HL-60 (cell line): ENCODE data around the gene SPIN1.

Source experiments
- CTCF ChIP-seq: IDR thresholded peaks from one replicate; pipeline ENCODE4 v1.5.1; 2011; ENCODE audit warnings: low read length, control low read depth, inconsistent platforms; ENCODE audit not compliant: insufficient read depth
- GABPA ChIP-seq: IDR thresholded peaks from 2 replicates; pipeline ENCODE4 v1.6.1; 2012; ENCODE audit warnings: low read depth
- POLR2AphosphoS5 ChIP-seq: IDR thresholded peaks from 2 replicates; pipeline ENCODE4 v1.6.1; 2012; ENCODE audit warnings: low read depth
- REST ChIP-seq: IDR thresholded peaks from 2 replicates; pipeline ENCODE4 v1.6.1; 2012; ENCODE audit warnings: low read depth; ENCODE audit not compliant: insufficient replicate concordance

GRCh38 chr9:88398016-88398415, 9.8 kb downstream of the SPIN1 start:
- TF ChIP-seq CTCF = no peak
- no peak for TF ChIP-seq REST
- TF ChIP-seq POLR2AphosphoS5 = no peak
- TF ChIP-seq GABPA = no peak
